Muscle of leg (tissue), 11 donors: Measurements from ENCODE around the gene ALK. TPM values are rescaled to one million over a fixed set of nuclear protein-coding genes. Genes with fewer than 3 reads are reported as not detected.

Experiments
- DNase-seq: peaks from one replicate; pipeline ENCODE4 v3.0.0; 2013
- H3K27ac ChIP-seq: one replicate; pipeline ENCODE4 v1.5.1; 2013; ENCODE audit warnings: mild to moderate bottlenecking, low read length, control low read depth
- H3K27me3 ChIP-seq: one replicate; pipeline ENCODE4 v1.6.1; 2013; ENCODE audit warnings: low read length; ENCODE audit not compliant: control insufficient read depth, insufficient read depth
- H3K36me3 ChIP-seq: one replicate; pipeline ENCODE4 v1.6.1; 2013; ENCODE audit warnings: low read length; ENCODE audit not compliant: control insufficient read depth, insufficient read depth
- H3K4me1 ChIP-seq: one replicate; pipeline ENCODE4 v1.6.1; 2013; ENCODE audit warnings: low read length; ENCODE audit not compliant: control insufficient read depth, insufficient read depth
- H3K4me3 ChIP-seq: one replicate; pipeline ENCODE4 v1.5.1; 2013; ENCODE audit warnings: low read length, control low read depth
- H3K9me3 ChIP-seq: replicated peaks from 2 replicates; pipeline ENCODE4 v1.6.1; 2013; ENCODE audit warnings: low read depth, low read length; ENCODE audit not compliant: control insufficient read depth
- WGBS: methylation state at CpG from one replicate; pipeline ENCODE4 v1.1.5; 2013; ENCODE audit warnings: missing lambda C conversion rate; ENCODE audit not compliant: insufficient coverage; 5-methylcytosine and 5-hydroxymethylcytosine counted together
- polyA plus RNA-seq, 8 donors: library from polyadenylated mRNA; unstranded; fragments of 120-200 nt; gene quantifications; one replicate each; pipeline versions ENCODE4 v1.2.1 to v1.2.3, GENCODE V29; 2013; ENCODE audit warnings: inconsistent platforms in 1 of 8, low replicate concordance in 1 of 8; ENCODE audit not compliant: insufficient read length in 8 of 8, insufficient read depth in 1 of 8
- total RNA-seq: library from RNA; stranded (reverse); fragments of 120-200 nt; gene quantifications from one replicate; pipeline ENCODE4 v1.2.4, GENCODE V29; 2013

ALK gene
- total and polyA plus RNA-seq, 9 donors: 0.04 to 0.29 (median 0.09) TPM

GRCh38 chr2:29580223-29580622 is 341.2 kb downstream of the ALK start:
- Histone ChIP-seq H3K27me3 (no peaks in the 10 kb centered on the region), H3K27ac (no peak overlapping the region), H3K4me3 (no peak overlapping the region), H3K9me3 (no peaks in the 10 kb centered on the region), H3K36me3 (no peaks in the 10 kb centered on the region), H3K4me1 (no peaks in the 10 kb centered on the region)
- 35% methylated on average over 6 of the region's 11 CpGs for WGBS
- no peak for DNase-seq

- H3K36me3 ChIP-seq: no peaks in the 10 kb centered on the region
- WGBS: 57% methylated on average over 1 of the region's 8 CpGs
- no peak overlapping the region for H3K4me3 ChIP-seq
Observed at GRCh38 chr2:29579495-29580169, 341.8 kb downstream of the ALK start.

GRCh38 chr2:29578084-29578598 is 343.2 kb downstream of the ALK start:
- no peak for DNase-seq
- Histone ChIP-seq H3K27me3 (no peaks in the 10 kb centered on the region), H3K9me3 (no peaks in the 10 kb centered on the region), H3K36me3 (no peaks in the 10 kb centered on the region), H3K4me3 (no peak overlapping the region), H3K27ac (no peak overlapping the region), H3K4me1 (no peaks in the 10 kb centered on the region)
- WGBS: no CpG with 5 or more reads among the region's 3 CpGs

More at GRCh38 chr2:29579495-29580169, 341.8 kb downstream of the ALK start:
- no peak for DNase-seq
- Histone ChIP-seq H3K9me3 (no peaks in the 10 kb centered on the region), H3K27ac (no peak overlapping the region), H3K27me3 (no peaks in the 10 kb centered on the region), H3K4me1 (no peaks in the 10 kb centered on the region)

GRCh38 chr2:29576231-29576630 is 345.2 kb downstream of the ALK start:
- Histone ChIP-seq H3K27me3 (no peaks in the 10 kb centered on the region), H3K36me3 (no peaks in the 10 kb centered on the region), H3K4me3 (no peak overlapping the region), H3K4me1 (no peaks in the 10 kb centered on the region), H3K27ac (no peak overlapping the region), H3K9me3 (no peaks in the 10 kb centered on the region)
- no peak for DNase-seq
- 46% methylated on average over 3 of the region's 3 CpGs for WGBS

GRCh38 chr2:29575370-29575890 is 346.0 kb downstream of the ALK start:
- no peak for DNase-seq
- no peak overlapping the region for H3K27ac ChIP-seq
- no peaks in the 10 kb centered on the region for H3K9me3 ChIP-seq
- H3K27me3 ChIP-seq: peaks cover 2% of the 10 kb centered on the region
- H3K36me3 ChIP-seq: no peaks in the 10 kb centered on the region
- H3K4me3 ChIP-seq: no peak overlapping the region
- H3K4me1 ChIP-seq: no peaks in the 10 kb centered on the region
- WGBS: 39% methylated on average over 2 of the region's 4 CpGs

GRCh38 chr2:29573612-29574011 is 347.8 kb downstream of the ALK start:
- H3K27ac ChIP-seq: no peak overlapping the region
- peaks cover 2% of the 10 kb centered on the region for H3K27me3 ChIP-seq
- no peaks in the 10 kb centered on the region for H3K36me3 ChIP-seq
- H3K9me3 ChIP-seq: no peaks in the 10 kb centered on the region
- WGBS: 86% methylated on average over 2 of the region's 4 CpGs
- DNase-seq: no peak
- H3K4me1 ChIP-seq: no peaks in the 10 kb centered on the region
- H3K4me3 ChIP-seq: no peak overlapping the region

- no peak for DNase-seq
- Histone ChIP-seq H3K9me3 (no peaks in the 10 kb centered on the region), H3K27me3 (peaks cover 2% of the 10 kb centered on the region), H3K36me3 (no peaks in the 10 kb centered on the region), H3K4me1 (no peaks in the 10 kb centered on the region), H3K4me3 (no peak overlapping the region), H3K27ac (no peak overlapping the region)
- no CpG with 5 or more reads among the region's 2 CpGs for WGBS
Observed at GRCh38 chr2:29573147-29573546, 348.2 kb downstream of the ALK start.

- Histone ChIP-seq H3K27ac (no peak overlapping the region), H3K9me3 (no peaks in the 10 kb centered on the region), H3K4me3 (no peak overlapping the region), H3K4me1 (no peaks in the 10 kb centered on the region), H3K27me3 (peaks cover 2% of the 10 kb centered on the region), H3K36me3 (no peaks in the 10 kb centered on the region)
- 80% methylated on average over 1 of the region's 5 CpGs for WGBS
- no peak for DNase-seq
Observed at GRCh38 chr2:29570539-29570938, 350.8 kb downstream of the ALK start.

GRCh38 chr2:29567906-29568520 is 353.4 kb downstream of the ALK start:
- DNase-seq: no peak
- H3K27ac ChIP-seq: no peak overlapping the region
- no peak overlapping the region for H3K4me3 ChIP-seq
- no peaks in the 10 kb centered on the region for H3K36me3 ChIP-seq
- H3K4me1 ChIP-seq: no peaks in the 10 kb centered on the region
- H3K27me3 ChIP-seq: peaks cover 2% of the 10 kb centered on the region
- WGBS: 38% methylated on average over 1 of the region's 6 CpGs
- H3K9me3 ChIP-seq: no peaks in the 10 kb centered on the region

- H3K27ac ChIP-seq: no peak overlapping the region
- no CpG with 5 or more reads among the region's 1 CpG for WGBS
- no peaks in the 10 kb centered on the region for H3K27me3 ChIP-seq
- H3K4me3 ChIP-seq: no peak overlapping the region
- H3K36me3 ChIP-seq: no peaks in the 10 kb centered on the region
- H3K4me1 ChIP-seq: no peaks in the 10 kb centered on the region
- no peak for DNase-seq
- H3K9me3 ChIP-seq: no peaks in the 10 kb centered on the region
Observed at GRCh38 chr2:29563697-29564096, 357.7 kb downstream of the ALK start.
